GM19099 (cell line): ENCODE measurements around the gene CCSER1.

Source experiments
- POLR2A ChIP-seq: IDR thresholded peaks from 3 replicates; pipeline ENCODE4 v1.6.1; 2011; ENCODE audit warnings: low read depth; ENCODE audit not compliant: insufficient read length; ENCODE audit errors: extremely low read depth

CCSER1 gene

GRCh38 chr4:90495211-90495610 lies 368.0 kb downstream of the CCSER1 start:
- no peak for TF ChIP-seq POLR2A

GRCh38 chr4:90495936-90496335 lies 368.7 kb downstream of the CCSER1 start:
- no peak for TF ChIP-seq POLR2A

DNA sequence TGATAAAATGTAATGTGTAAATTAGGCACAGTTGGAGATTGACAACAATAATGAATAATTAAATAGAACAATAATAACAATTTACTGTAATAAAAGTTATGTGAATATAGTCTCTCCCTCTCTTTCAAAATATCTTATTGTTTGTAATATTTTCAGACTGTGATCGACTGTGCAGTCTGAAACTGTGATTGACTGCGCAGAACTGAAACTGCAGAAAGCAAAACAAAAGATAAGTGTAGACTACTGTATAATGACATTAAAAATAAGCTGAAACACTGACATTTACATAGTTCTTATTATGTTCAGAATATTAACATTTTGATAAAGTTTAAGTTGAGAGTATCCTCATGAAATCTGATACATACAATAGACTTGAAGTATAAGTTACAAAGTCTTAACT lies 371.0 kb downstream of the CCSER1 start:
- no peak for TF ChIP-seq POLR2A

- no peak for TF ChIP-seq POLR2A
Observed at GRCh38 chr4:90503677-90504076, 376.5 kb downstream of the CCSER1 start.

DNA sequence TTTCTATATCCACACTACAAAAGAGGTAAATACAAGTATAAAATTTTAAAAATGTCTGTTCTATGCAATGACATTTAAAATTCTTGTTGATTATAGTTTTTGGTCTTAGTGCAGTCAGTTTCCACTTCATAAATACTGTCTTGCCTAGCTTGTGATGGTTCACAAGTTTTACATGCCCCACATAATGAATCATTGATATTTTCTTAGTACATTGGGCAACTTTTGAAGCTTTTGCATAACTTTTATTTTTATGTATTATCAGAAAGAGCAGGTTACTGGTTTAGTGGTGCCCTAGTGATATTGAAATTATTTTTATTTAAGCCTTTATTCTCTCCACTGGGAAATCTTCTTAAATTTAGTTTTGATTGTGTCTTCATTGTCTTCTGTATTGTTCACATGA lies 388.0 kb downstream of the CCSER1 start:
- TF ChIP-seq POLR2A = no peak

DNA sequence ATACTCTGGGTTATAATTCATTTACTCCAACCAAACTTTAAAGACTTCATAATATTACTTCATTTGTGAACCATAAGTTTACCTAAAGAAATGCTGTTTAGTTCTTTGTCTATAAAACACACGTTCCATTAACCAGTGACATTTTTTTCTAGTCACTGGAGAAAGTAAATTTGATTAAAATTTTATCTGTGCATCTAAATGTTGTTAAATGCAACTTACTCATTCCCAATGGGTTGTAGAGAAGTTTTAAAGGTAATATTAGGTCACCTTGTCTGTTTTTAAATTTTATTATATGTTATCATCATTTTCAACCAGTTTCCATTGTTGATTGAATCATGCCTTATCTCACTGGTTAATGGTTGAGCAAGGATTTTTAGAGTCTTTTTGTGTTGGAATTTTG lies 401.4 kb downstream of the CCSER1 start:
- no peak for TF ChIP-seq POLR2A

- no peak for TF ChIP-seq POLR2A
Observed at GRCh38 chr4:90536408-90536807, 409.2 kb downstream of the CCSER1 start.

- TF ChIP-seq POLR2A = no peak
Observed at GRCh38 chr4:90537491-90537890, 410.3 kb downstream of the CCSER1 start.

- TF ChIP-seq POLR2A = no peak
Observed at GRCh38 chr4:90540536-90540935, 413.3 kb downstream of the CCSER1 start.

DNA sequence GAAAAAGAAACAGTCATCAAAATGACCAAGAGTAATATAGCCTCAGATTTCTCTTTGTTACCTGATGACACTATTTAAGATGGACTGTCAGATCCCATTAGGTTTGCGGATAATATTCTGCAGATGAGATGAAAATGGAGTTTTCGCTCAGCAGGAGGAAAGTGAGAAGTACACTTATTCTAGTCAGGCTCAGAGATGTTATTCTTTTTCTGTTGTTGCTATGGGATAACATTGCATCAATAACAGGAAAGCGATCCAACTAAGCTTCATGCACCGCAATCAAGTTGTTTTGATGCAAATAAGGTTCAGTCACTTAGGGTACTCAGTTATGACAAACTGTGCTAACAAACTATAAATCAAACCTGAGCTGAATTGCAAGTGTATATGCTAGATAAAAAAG lies 415.0 kb downstream of the CCSER1 start:
- TF ChIP-seq POLR2A = no peak

DNA sequence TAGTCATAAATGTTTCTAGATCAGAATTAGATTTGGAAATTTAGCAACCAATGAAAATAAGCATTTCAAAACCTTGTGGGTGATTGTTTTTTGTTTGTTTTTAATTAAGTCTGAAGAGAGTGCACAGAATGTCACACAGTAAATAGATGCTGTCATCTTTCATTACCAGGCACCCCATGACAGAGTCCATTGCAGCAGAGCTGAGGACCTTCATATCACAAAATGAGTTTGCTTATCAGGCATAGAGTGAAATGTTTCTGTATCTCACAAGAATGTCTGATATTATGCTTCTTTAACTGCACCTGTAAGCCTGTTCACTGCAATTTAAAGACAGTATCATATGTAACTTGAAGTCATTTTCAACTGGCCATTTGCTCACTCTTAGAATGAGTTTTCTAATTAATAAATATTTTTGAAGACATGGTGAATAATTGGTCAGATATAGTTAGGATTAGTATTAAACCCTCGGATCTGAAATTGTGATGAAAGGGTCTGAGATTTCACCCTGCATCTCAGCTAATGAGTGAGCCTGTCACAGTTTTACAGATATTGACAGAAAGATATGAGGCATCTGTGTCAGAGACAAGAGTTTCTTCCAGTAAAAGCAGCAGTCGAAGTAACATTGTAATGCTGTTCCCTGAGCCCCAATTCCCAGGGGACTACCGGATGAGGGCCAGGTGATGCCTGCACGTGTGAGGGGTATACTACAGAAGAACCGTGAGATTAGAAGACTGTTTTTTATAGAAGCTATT lies 416.4 kb downstream of the CCSER1 start:
- TF ChIP-seq POLR2A = no peak

- TF ChIP-seq POLR2A = no peak
Observed at GRCh38 chr4:90544532-90545045, 417.4 kb downstream of the CCSER1 start.

DNA sequence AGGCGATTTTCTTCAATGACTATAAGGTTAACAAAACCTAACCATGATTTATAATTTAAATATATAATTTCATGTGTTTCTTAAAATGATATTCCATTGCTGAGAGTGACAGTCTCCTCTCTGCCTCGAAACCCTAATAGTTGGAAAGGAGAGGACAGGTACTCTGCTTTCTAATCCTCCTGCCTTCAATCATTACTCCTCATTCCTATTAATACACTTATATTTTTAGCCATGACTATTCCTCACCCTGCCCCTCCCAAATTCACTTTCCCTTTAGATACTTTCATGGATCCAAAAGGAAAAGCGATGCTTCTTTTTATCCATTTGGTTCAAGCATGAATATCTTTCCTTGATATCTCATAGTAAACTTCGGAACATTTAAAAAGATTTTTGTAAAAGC lies 418.2 kb downstream of the CCSER1 start:
- no peak for TF ChIP-seq POLR2A

- no peak for TF ChIP-seq POLR2A
Observed at GRCh38 chr4:90546114-90546513, 418.9 kb downstream of the CCSER1 start.

GRCh38 chr4:90570615-90571014 lies 443.4 kb downstream of the CCSER1 start:
- TF ChIP-seq POLR2A = no peak

DNA sequence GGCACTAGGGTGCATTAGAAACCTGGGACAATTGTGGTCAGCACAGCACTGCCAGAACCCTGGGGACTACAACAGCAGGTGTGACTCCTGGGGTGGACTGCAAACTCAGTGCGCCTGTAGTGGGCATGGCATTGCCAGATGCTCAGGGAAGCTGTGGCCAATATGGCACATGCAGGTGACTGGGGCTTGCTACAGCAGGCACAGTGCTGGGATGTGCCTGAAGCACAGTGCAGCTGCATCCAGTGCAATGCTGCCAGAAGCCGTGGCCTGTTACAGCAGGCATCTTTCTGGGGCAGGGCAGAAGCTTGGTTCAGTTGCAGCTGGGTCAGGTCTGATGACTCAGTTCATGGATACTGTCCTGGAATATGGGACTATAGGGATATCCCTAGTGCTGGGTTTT lies 445.8 kb downstream of the CCSER1 start:
- TF ChIP-seq POLR2A = no peak

DNA sequence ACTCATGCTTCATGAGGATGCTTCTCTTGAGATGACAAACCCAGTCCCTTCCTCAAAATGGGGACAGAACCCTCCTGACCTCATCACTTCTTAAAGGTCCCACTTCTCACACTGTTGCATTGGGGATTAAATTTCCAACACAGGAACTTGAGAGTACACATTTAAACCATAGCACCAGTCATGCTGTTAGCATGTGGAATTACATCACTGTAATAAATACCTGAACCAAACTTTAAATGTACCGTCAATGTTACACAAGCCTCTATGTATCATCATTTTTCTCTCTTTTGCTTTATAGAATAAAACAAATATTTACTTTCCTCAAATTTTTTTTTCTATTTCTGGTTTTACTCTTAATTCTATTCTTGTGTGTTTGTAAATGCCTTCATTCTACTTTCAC lies 448.2 kb downstream of the CCSER1 start:
- TF ChIP-seq POLR2A = no peak
